Tongue (tissue), 2 donors: Measurements from ENCODE around the gene TEDC1. TPM values are rescaled to one million over a fixed set of nuclear protein-coding genes. Genes with fewer than 3 reads are reported as not detected.
"Not testable (repeated sequence)": the region's sequence is repeated elsewhere in the genome, so short reads cannot be mapped to it uniquely, and the experiment has no call there.

Experiments used
- DNase-seq: peaks from one replicate; pipeline ENCODE4 v3.0.0-alpha.2; 2015
- total RNA-seq: library from RNA; depleted of rRNA; stranded (reverse); fragments of >200 nt; gene quantifications from one replicate; pipeline ENCODE4 v1.2.3, GENCODE V29; 2014

Gene TEDC1
- total RNA-seq, 1 donor from 2014 or later, result 6.4 TPM

- peak; percentile 38 for DNase-seq
Measured at GRCh38 chr14:105537580-105538474, 46.8 kb downstream of the TEDC1 start.

- no peak for DNase-seq
Measured at GRCh38 chr14:105538481-105539049, 47.5 kb downstream of the TEDC1 start.

GRCh38 chr14:105540811-105541210 is 49.8 kb downstream of the TEDC1 start:
- no peak for DNase-seq

- no peak for DNase-seq
Measured at GRCh38 chr14:105541218-105541875, 50.3 kb downstream of the TEDC1 start.

GRCh38 chr14:105545676-105546075 is 54.6 kb downstream of the TEDC1 start:
- DNase-seq, result not testable (repeated sequence)

- DNase-seq, result not testable (repeated sequence)
Measured at GRCh38 chr14:105546410-105546809, 55.4 kb downstream of the TEDC1 start.

- DNase-seq, result not testable (repeated sequence)
Measured at GRCh38 chr14:105547072-105547471, 56.0 kb downstream of the TEDC1 start.

GRCh38 chr14:105547741-105548169 is 56.7 kb downstream of the TEDC1 start:
- DNase-seq, result no peak

Other genes starting within 250 kb of the TEDC1 start
- 65.8 TPM for gene BTBD6, start 242.7 kb upstream of the TEDC1 start, total RNA-seq
- gene BRF1, start 190.2 kb upstream of the TEDC1 start, total RNA-seq, result 59.8 TPM
- gene PACS2, start 176.5 kb upstream of the TEDC1 start, total RNA-seq, result 84.8 TPM
- not detected for gene TEX22, start 92.7 kb upstream of the TEDC1 start, total RNA-seq
- 60.9 TPM for gene MTA1, start 71.4 kb upstream of the TEDC1 start, total RNA-seq
- 202 TPM for gene CRIP2, start 16.4 kb upstream of the TEDC1 start, total RNA-seq
- gene CRIP1, start 4.4 kb upstream of the TEDC1 start, total RNA-seq, result 49.3 TPM
- gene TMEM121, start 35.3 kb downstream of the TEDC1 start, total RNA-seq, result 12.1 TPM